GM13976 (cell line): ENCODE results near the gene ZFYVE16.
"Not testable (repeated sequence)": the region's sequence is repeated elsewhere in the genome, so short reads cannot be mapped to it uniquely, and the experiment has no call there.

Experiments
- DNase-seq: peaks from one replicate; pipeline ENCODE4 v3.0.0; 2012; ENCODE audit warnings: low spot score
- in situ Hi-C: fragments of 300-500 bp; cut with MboI; formaldehyde crosslinking; loops from one replicate; pipeline ENCODE4 v1.12.0; 2022; ENCODE audit warnings: low sequenced_read_pairs, mixed read lengths, inconsistent platforms; ENCODE audit not compliant: unreplicated experiment
- TF ChIP-seq, protein P1 (sequence below): IDR thresholded peaks from 2 replicates; pipeline ENCODE4 v1.5.1; 2012; ENCODE audit warnings: borderline replicate concordance, mild to moderate bottlenecking; ENCODE audit not compliant: insufficient read depth; ENCODE audit errors: extremely low read depth, missing control alignments, control extremely low read depth

ZFYVE16 gene

DNA sequence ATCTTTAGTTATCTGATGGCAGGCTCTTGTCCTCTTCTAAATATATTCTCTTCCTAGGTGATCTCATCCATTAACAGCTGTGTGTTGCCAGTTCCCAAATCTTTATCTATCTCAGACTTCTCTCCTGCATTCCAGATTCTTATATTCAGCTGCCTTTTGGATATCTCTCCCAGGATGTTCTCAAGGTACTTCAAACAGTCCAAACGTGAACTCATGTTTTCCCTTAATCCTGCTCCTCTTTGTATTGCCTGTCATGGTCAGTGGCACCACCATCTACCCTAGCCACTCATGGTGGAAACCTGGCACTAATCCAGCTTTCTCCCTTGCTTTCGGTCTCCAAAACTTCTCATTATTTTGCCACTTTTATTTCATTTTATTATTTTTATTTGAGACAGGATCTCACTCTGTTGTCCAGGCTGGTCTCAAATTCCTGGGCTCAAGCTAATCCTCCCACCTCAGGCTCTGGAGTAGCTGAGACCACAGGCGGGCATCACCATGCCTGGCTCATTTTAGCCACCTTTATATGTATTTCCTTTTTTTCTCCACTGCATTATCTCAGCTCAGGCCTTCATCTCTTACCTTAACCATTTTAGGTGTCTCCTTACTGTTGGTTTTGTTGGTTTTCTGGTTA, 3.8 kb downstream of the ZFYVE16 start:
- TF ChIP-seq, protein P1, sequence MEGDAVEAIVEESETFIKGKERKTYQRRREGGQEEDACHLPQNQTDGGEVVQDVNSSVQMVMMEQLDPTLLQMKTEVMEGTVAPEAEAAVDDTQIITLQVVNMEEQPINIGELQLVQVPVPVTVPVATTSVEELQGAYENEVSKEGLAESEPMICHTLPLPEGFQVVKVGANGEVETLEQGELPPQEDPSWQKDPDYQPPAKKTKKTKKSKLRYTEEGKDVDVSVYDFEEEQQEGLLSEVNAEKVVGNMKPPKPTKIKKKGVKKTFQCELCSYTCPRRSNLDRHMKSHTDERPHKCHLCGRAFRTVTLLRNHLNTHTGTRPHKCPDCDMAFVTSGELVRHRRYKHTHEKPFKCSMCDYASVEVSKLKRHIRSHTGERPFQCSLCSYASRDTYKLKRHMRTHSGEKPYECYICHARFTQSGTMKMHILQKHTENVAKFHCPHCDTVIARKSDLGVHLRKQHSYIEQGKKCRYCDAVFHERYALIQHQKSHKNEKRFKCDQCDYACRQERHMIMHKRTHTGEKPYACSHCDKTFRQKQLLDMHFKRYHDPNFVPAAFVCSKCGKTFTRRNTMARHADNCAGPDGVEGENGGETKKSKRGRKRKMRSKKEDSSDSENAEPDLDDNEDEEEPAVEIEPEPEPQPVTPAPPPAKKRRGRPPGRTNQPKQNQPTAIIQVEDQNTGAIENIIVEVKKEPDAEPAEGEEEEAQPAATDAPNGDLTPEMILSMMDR = no peak
- DNase-seq = no peak
- in situ Hi-C loops = no loop called here

DNA sequence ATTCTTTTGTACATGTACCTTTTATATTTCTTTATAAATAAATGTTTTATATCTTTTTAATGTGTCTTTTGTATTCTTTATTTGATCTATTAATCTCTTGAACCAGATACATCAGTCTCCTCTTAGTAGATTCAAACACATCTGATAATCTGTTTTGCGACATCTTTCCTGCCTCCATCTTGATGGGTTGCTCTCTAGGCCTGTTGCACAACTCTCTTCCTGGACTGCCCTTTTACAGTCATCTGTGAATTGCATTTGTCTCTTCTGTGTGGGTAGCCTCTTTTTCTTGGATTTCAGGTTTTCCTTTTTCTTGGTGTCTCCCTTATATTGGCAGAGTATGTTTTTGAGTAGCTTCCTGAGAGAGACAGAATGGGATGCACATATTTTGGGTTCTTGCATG, 6.2 kb downstream of the ZFYVE16 start:
- DNase-seq = no peak
- in situ Hi-C loops = no loop called here
- TF ChIP-seq, protein P1 = no peak

DNA sequence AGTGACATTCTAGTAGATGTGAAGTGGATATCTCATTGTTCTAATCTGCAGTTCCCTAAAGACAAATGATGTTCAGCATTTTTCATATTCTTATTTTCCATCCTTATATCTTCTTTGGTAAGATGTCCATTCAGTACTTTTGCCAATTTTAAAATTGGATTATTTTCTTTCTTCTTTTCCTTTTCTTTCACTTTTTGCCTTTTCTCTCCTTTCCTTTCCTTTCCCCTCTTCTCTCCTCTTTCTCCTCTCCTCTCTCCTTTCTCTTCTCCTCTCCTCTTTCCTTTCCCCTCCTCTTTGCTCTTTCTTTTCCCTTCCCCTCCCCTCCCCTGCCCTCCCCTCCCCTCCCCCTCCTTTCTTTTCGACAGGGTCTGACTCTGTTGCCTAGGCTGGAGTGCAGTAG, 10.1 kb downstream of the ZFYVE16 start:
- no peak for DNase-seq
- TF ChIP-seq, protein P1 = no peak
- in situ Hi-C loops = no loop called here

DNA sequence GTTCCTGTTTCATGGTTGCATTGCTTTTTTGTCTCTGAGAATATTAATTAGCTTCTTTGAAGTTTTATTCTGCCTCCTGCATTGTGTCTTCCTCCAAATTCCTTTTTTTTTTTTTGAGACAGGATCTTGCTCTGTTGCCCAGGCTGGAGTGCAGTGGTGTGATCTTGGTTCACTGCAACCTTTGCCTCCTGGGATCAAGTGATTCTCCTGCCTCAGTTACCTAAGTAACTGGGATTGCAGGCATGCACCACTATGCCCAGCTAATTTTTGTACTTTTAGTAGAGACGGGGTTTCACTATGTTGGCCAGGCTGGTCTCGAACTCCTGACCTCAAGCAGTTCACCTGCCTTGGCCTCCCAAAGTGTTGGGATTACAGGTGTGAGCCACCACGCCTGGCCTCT, 16.5 kb downstream of the ZFYVE16 start:
- in situ Hi-C loops, DNase-seq: not testable (repeated sequence)

DNA sequence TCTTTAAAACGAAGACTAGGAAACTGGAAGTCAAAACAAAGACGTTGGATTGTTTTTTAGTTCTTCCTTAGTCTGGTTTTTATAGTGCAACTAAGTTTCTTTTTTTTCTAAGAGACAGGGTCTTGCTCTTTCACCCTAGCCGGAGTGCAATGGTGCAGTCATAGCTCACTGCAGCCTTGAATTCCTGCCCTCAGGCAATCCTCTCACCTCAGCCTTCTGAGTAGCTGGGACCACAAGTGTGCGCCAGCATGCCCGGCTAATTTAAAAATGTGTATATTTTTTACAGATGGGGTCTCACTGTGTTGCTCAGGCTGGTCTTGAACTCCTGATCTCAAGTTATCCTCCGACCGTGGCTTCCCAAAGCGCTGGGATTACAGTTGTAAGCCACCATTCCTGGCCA, 27.6 kb downstream of the ZFYVE16 start:
- in situ Hi-C loops = no loop called here
- no peak for DNase-seq
- TF ChIP-seq, protein P1 = no peak

DNA sequence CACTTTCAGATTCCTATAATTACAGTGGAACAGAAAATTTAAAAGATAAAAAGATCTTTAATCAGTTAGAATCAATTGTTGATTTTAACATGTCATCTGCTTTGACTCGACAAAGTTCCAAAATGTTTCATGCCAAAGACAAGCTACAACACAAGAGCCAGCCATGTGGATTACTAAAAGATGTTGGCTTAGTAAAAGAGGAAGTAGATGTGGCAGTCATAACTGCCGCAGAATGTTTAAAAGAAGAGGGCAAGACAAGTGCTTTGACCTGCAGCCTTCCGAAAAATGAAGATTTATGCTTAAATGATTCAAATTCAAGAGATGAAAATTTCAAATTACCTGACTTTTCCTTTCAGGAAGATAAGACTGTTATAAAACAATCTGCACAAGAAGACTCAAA, 29.5 kb downstream of the ZFYVE16 start:
- TF ChIP-seq, protein P1 = no peak
- in situ Hi-C loops = no loop called here
- no peak for DNase-seq

DNA sequence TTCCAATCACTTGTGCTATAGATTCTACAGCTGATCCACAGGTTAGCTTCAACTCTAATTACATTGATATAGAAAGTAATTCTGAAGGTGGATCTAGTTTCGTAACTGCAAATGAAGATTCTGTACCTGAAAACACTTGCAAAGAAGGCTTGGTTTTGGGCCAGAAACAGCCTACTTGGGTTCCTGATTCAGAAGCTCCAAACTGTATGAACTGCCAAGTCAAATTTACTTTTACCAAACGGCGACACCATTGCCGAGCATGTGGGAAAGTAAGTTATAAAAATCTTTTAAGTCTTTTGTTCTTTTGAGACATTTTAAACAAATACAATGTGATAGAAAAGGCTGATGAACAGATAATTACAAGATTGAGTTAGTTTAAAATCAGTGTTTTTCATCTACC, 30.9 kb downstream of the ZFYVE16 start:
- TF ChIP-seq, protein P1 = no peak
- in situ Hi-C loops = no loop called here
- DNase-seq = no peak

DNA sequence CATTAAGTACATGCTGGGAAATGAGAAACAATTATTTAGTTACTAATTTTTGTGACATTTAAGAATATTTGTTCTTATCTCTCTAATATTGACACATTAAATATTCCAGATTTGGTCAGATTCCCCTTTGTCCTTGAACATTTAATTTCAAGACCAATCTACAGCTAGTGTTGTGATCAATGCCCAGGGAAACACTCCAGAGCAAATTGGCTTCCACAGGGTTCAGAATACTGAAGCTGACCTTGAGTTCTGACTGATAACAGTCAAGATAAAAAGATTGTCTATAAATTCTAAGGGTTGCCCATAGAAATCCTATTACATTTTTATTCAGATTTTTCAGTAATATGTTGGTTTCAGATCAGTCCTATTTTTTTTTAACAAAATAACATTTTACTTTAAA, 31.3 kb downstream of the ZFYVE16 start:
- no peak for DNase-seq
- in situ Hi-C loops = no loop called here

More for the DNA sequence above, 31.3 kb downstream of the ZFYVE16 start:
- TF ChIP-seq, protein P1 = no peak
